GM21737 (cell line): Measurements from ENCODE around the gene ZNRF4.

Experiments
- ATAC-seq: cut with Tn5 transposase; IDR thresholded peaks from one replicate; pipeline ENCODE4 v1.9.1; 2021; ENCODE audit warnings: mild to moderate bottlenecking, moderate library complexity; ENCODE audit not compliant: unreplicated experiment

Gene ZNRF4

GRCh38 chr19:5440299-5440698 lies 14.9 kb upstream of the ZNRF4 start:
- no peak for ATAC-seq

- no peak for ATAC-seq
Observed at GRCh38 chr19:5443723-5444122, 11.5 kb upstream of the ZNRF4 start.

- ATAC-seq, result no peak
Observed at GRCh38 chr19:5444431-5444830, 10.8 kb upstream of the ZNRF4 start.

- ATAC-seq, result no peak
Observed at GRCh38 chr19:5445071-5445470, 10.1 kb upstream of the ZNRF4 start.

GRCh38 chr19:5445561-5446055 lies 9.6 kb upstream of the ZNRF4 start:
- ATAC-seq, result no peak

GRCh38 chr19:5447700-5448311 lies 7.4 kb upstream of the ZNRF4 start:
- ATAC-seq, result no peak

- no peak for ATAC-seq
Observed at GRCh38 chr19:5448374-5448773, 6.8 kb upstream of the ZNRF4 start.

GRCh38 chr19:5450482-5451126 lies 4.6 kb upstream of the ZNRF4 start:
- ATAC-seq, result no peak

- no peak for ATAC-seq
Observed at GRCh38 chr19:5451494-5451893, 3.7 kb upstream of the ZNRF4 start.

GRCh38 chr19:5452594-5453565 lies 2.3 kb upstream of the ZNRF4 start:
- no peak for ATAC-seq

GRCh38 chr19:5454743-5455142 lies 474 bp upstream of the ZNRF4 start:
- no peak for ATAC-seq

GRCh38 chr19:5456130-5456840 lies 1.1 kb downstream of the ZNRF4 start:
- ATAC-seq, result no peak

- no peak for ATAC-seq
Observed at GRCh38 chr19:5456841-5457200, 1.6 kb downstream of the ZNRF4 start.

GRCh38 chr19:5457709-5458108 lies 2.5 kb downstream of the ZNRF4 start:
- no peak for ATAC-seq

GRCh38 chr19:5458420-5458819 lies 3.2 kb downstream of the ZNRF4 start:
- no peak for ATAC-seq

- no peak for ATAC-seq
Observed at GRCh38 chr19:5459360-5459759, 4.1 kb downstream of the ZNRF4 start.

- ATAC-seq, result no peak
Observed at GRCh38 chr19:5460748-5461147, 5.5 kb downstream of the ZNRF4 start.

- ATAC-seq, result no peak
Observed at GRCh38 chr19:5463959-5464358, 8.7 kb downstream of the ZNRF4 start.

- ATAC-seq, result no peak
Observed at GRCh38 chr19:5466072-5466471, 10.9 kb downstream of the ZNRF4 start.

GRCh38 chr19:5466814-5467291 lies 11.6 kb downstream of the ZNRF4 start:
- ATAC-seq, result no peak

- no peak for ATAC-seq
Observed at GRCh38 chr19:5470264-5470671, 15.1 kb downstream of the ZNRF4 start.
